Upper lobe of left lung (tissue), 4 donors: ENCODE data around the gene ORM1.

Experiments
- CTCF ChIP-seq, 6 experiments: fragments of 450-650 bp in 4 of 6; fragments of 200-600 bp in 2 of 6; sonication (generic) in 2 of 6; IDR thresholded peaks; one replicate each; pipeline ENCODE4 v1.5.1; 2016 to 2019; ENCODE audit warnings: antibody characterized with exemption in 6 of 6
- POLR2AphosphoS5 ChIP-seq, 2 donors: sonication (generic); formaldehyde crosslinking; IDR thresholded peaks; one replicate each; pipeline ENCODE4 v1.5.1; 2017; ENCODE audit warnings: antibody characterized with exemption in 2 of 2

GRCh38 chr9:114278356-114278755, 44.5 kb upstream of the ORM1 start:
- no peak for TF ChIP-seq CTCF (IDR thresholded peaks at IDR 0.05)
- no peak for TF ChIP-seq POLR2AphosphoS5 (IDR thresholded peaks at IDR 0.05)
